T-cell (primary cell): ENCODE measurements around the gene CUEDC1. TPM values are rescaled to one million over a fixed set of nuclear protein-coding genes. Genes with fewer than 3 reads are reported as not detected.
A peak's percentile ranks its signal among the peaks of the same experiment; 100 is the strongest.

Experiments used
- ATAC-seq, 4 experiments: fragments of 200-7000 bp in 3 of 4; fragments of 150-1000 bp in 1 of 4; cut with Tn5 transposase; replicated peaks in 1 of 4; 1 replicate in 3 of 4; 2 replicates in 1 of 4; pipeline ENCODE4 v1.10.0; 2021; ENCODE audit warnings: moderate library complexity in 3 of 4, mild to moderate bottlenecking in 2 of 4, moderate number of reproducible peaks in 1 of 4
- CTCF ChIA-PET, 2 donors: fragments of 300-600 bp; sonication (Branson Sonifier 250); formaldehyde crosslinking; loops; one replicate each; lab custom pipeline; 2022; ENCODE audit warnings: antibody characterized with exemption in 2 of 2; lab: Charles Lee
- POLR2A ChIA-PET, 2 donors: fragments of 300-600 bp; sonication (Branson Sonifier 250); formaldehyde crosslinking; loops; one replicate each; lab custom pipeline; 2022; ENCODE audit warnings: antibody characterized with exemption in 2 of 2; lab: Charles Lee
- DNase-seq, 35 experiments: peaks; one replicate each; pipeline versions ENCODE4 v3.0.0 to v3.0.0-alpha.2; 2013 to 2023
- H3K27ac ChIP-seq: one replicate; pipeline ENCODE4 v1.5.1; 2013; ENCODE audit warnings: low read length
- H3K27me3 ChIP-seq, 2 experiments: replicated peaks in 1 of 2; 1 replicate in 1 of 2; 2 replicates in 1 of 2; pipeline versions ENCODE4 v1.6.1 to v1.7.0; 2013; ENCODE audit warnings: low read length in 1 of 2, mixed read lengths in 1 of 2; ENCODE audit not compliant: control insufficient read depth in 2 of 2, insufficient read depth in 2 of 2; ENCODE audit errors: extremely low read depth in 1 of 2
- H3K36me3 ChIP-seq, 2 donors: 1 replicate in 1 of 2; 2 replicates in 1 of 2; pipeline versions ENCODE4 v1.6.1 to v1.7.0; 2013; ENCODE audit warnings: low read length in 1 of 2; ENCODE audit not compliant: control insufficient read depth in 2 of 2, insufficient read depth in 1 of 2; ENCODE audit errors: extremely low read depth in 1 of 2
- H3K4me1 ChIP-seq, 2 experiments: 1 replicate in 1 of 2; 2 replicates in 1 of 2; pipeline versions ENCODE4 v1.6.1 to v1.7.0; 2013; ENCODE audit warnings: low read length in 2 of 2, mixed read lengths in 1 of 2; ENCODE audit not compliant: insufficient read depth in 2 of 2, control insufficient read depth in 1 of 2; ENCODE audit errors: extremely low read depth in 1 of 2
- H3K4me3 ChIP-seq, 2 donors: 1 replicate in 1 of 2; 2 replicates in 1 of 2; pipeline versions ENCODE4 v1.5.1 to v1.7.0; 2013; ENCODE audit warnings: mild to moderate bottlenecking in 2 of 2, low read length in 1 of 2, moderate library complexity in 1 of 2; ENCODE audit not compliant: control insufficient read depth in 1 of 2; ENCODE audit errors: extremely low read depth in 1 of 2
- H3K9me3 ChIP-seq: 2 replicates; pipeline ENCODE4 v1.7.0; 2013
- H3K27ac Mint-ChIP-seq, 2 donors: one replicate each; pipeline ENCODE4 v1.8.0; 2020 to 2021; ENCODE audit warnings: mild to moderate bottlenecking in 2 of 2, mixed read lengths in 2 of 2
- H3K27me3 Mint-ChIP-seq, 2 donors: one replicate each; pipeline ENCODE4 v1.8.0; 2021 to 2022; ENCODE audit warnings: mixed read lengths in 2 of 2
- H3K36me3 Mint-ChIP-seq: one replicate; pipeline ENCODE4 v1.8.0; 2021; ENCODE audit warnings: mixed read lengths
- H3K4me1 Mint-ChIP-seq, 3 donors: one replicate each; pipeline ENCODE4 v1.8.0; 2020 to 2022; ENCODE audit warnings: mixed read lengths in 3 of 3, mild to moderate bottlenecking in 1 of 3
- H3K4me3 Mint-ChIP-seq, 3 donors: one replicate each; pipeline ENCODE4 v1.8.0; 2020 to 2022; ENCODE audit warnings: mild to moderate bottlenecking in 3 of 3, mixed read lengths in 3 of 3, moderate library complexity in 3 of 3
- H3K9me3 Mint-ChIP-seq, 3 donors: one replicate each; pipeline ENCODE4 v1.8.0; 2020 to 2022; ENCODE audit warnings: mixed read lengths in 3 of 3
- WGBS: methylation state at CpG from one replicate; pipeline ENCODE4 v1.1.5; 2013; ENCODE audit warnings: missing lambda C conversion rate; ENCODE audit not compliant: insufficient coverage; 5-methylcytosine and 5-hydroxymethylcytosine counted together
- total RNA-seq, 35 experiments: library from RNA in 6 of 35; stranded (reverse) in 6 of 35; fragments of 120-200 nt in 1 of 35; gene quantifications; one replicate each; pipeline versions ENCODE4 v1.2.1 to v1.2.4 and lab custom pipeline; 2013 to 2026

The CUEDC1 gene
- total RNA-seq, 5 donors from 2014 or later (not counting 1 experiment from before 2014, with no cell fraction given): 0.33 to 1.4 (median 0.74) TPM; not detected in 1

DNA sequence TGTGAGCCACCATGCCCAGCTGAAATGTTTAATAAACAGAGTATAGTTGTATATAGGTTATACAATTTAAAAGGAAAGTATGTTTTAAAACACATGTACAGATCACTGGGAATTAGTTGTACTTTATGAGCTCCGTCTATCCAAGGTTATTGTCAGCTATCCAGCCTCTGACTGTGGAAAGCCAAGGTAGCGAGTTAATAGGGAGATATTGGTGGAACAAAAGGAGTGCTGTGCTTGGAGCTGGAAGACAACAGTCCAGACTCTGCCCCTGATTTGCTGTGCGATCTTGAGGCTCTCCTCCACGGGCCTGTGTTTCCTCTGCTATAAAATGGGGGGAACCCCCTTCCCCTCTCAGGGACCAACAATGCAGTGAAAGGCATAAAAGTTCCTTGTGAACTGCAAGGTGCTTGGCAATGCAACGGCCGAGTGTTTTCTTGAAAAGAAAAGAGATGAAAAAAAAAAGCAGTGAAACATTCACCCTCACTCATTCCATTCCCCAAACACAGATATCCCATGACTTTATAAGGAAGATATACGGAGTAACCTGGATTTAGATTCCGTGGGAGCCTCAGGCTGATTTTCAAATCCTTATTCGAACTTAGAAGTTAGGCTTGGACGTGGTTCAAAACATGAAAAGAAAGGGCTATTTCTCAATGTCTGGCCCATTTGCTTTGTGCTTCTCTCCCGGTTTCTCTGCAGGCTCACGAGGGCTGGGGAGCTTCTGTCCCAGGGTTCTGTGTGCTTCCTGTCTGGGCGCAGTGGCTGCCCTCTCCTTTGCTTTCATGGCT is 34.1 kb downstream of the CUEDC1 start:
- DNase-seq (no peak), ATAC-seq (no peak)
- CTCF ChIA-PET: no interaction called here
- POLR2A ChIA-PET: no interaction called here
- no peak overlapping the region for H3K27ac ChIP-seq
- Mint-ChIP-seq H3K27me3 (peaks cover 3 to 11% of the 10 kb centered on the region in 2 donors), H3K27ac (peak overlapping the region in 1 of 2 donors; percentile 31), H3K4me1 (peaks cover 0 to 5% (median 0%) of the 10 kb centered on the region in 3 donors), H3K36me3 (no peaks in the 10 kb centered on the region), H3K4me3 (no peak overlapping the region), H3K9me3 (no peaks in the 10 kb centered on the region)
- 71% methylated on average over 9 of the region's 13 CpGs for WGBS
- H3K36me3 ChIP-seq: no peaks in the 10 kb centered on the region
- peaks cover 0 to 22% of the 10 kb centered on the region in 2 experiments for H3K27me3 ChIP-seq
- H3K4me1 ChIP-seq: peaks cover 0 to 7% of the 10 kb centered on the region in 2 experiments
- no peak overlapping the region for H3K4me3 ChIP-seq
- no peaks in the 10 kb centered on the region for H3K9me3 ChIP-seq

DNA sequence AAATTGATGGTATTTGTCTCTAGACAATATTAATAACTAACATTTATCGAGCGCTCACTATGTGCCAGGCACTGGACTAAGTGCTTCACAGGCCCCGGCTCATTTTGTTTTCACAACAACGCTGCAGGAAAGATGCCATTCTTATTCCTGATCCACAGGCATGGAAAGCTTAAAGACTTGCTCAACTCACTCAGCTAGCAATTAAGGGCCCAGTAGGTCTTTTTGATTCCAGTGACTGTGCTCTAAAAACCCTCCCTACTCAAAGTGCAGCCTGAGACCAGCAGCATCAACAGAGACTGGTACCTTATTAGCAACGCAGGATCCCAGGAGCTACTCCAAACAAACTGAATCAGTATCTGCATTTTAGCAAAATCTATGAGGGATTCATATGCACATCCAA is 35.3 kb downstream of the CUEDC1 start:
- Histone ChIP-seq H3K4me3 (no peak overlapping the region), H3K27me3 (peaks cover 0 to 12% of the 10 kb centered on the region in 2 experiments), H3K9me3 (no peaks in the 10 kb centered on the region), H3K27ac (no peak overlapping the region), H3K36me3 (no peaks in the 10 kb centered on the region), H3K4me1 (peaks cover 0 to 7% of the 10 kb centered on the region in 2 experiments)
- no peak overlapping the region for H3K4me3 Mint-ChIP-seq
- CTCF ChIA-PET: no interaction called here
- peaks cover 0 to 5% (median 0%) of the 10 kb centered on the region in 3 donors for H3K4me1 Mint-ChIP-seq
- H3K36me3 Mint-ChIP-seq: no peaks in the 10 kb centered on the region
- no peaks in the 10 kb centered on the region for H3K9me3 Mint-ChIP-seq
- DNase-seq: no peak
- peaks cover 3 to 4% of the 10 kb centered on the region in 2 donors for H3K27me3 Mint-ChIP-seq
- no peak overlapping the region for H3K27ac Mint-ChIP-seq
- 93% methylated on average over 3 of the region's 5 CpGs for WGBS
- ATAC-seq: no peak
- POLR2A ChIA-PET: no interaction called here

DNA sequence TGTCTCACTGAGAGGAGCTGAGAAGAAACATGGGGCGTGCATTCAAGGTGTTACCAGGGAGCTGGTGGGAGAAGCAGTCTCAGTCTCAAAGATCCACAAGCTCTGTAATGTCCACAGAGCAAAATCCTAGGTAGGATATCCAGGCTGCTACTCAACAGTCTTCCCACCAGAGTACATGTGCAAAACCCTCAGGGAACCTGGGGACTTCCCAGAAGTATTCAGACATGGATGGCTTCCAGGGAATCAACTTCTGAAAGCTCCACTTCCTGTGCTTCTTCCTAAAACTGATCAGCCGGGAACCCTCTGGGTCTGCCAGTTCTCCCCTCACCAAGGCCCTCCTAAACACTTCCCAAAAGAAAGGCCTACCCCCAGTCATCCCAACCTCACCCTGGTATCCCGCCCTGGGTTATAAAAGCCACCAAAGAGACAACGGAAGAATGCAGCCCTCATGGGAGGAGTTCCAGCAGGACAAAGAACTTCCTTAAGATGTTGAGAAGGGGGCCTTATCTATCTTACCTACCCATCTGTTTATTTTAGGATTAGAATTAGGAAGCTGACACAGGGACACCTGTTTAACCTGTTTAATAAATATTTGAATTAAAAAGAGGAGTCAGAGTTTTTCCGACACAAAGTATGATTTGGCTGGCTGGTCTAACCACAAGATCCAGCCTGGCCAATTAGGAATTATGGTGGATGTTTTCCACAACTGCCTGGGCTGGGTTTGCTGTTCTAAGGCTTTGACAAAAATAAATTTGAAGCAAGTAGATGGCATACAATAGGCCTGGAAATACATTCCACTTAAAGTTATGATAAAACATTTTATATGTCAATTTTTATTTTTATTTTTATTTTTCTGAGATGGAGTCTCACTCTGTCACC is 37.0 kb downstream of the CUEDC1 start:
- H3K27me3 Mint-ChIP-seq: peaks cover 0 to 4% of the 10 kb centered on the region in 2 donors
- DNase-seq (no peak), ATAC-seq (no peak)
- ChIA-PET CTCF (interaction anchor here in 1 of 2 donors (0.6 kb wide), 1 partner anchor 68 kb away, joined by 3 read pairs; no protein-coding TSS in a partner anchor), POLR2A (no interaction called here)
- H3K36me3 ChIP-seq: no peaks in the 10 kb centered on the region
- H3K27ac Mint-ChIP-seq: no peak overlapping the region
- H3K9me3 Mint-ChIP-seq: no peaks in the 10 kb centered on the region
- peaks cover 0 to 14% of the 10 kb centered on the region in 2 experiments for H3K27me3 ChIP-seq
- H3K36me3 Mint-ChIP-seq: no peaks in the 10 kb centered on the region
- H3K27ac ChIP-seq: no peak overlapping the region
- peaks cover 0 to 3% (median 0%) of the 10 kb centered on the region in 3 donors for H3K4me1 Mint-ChIP-seq
- H3K4me3 ChIP-seq: no peak overlapping the region
- H3K4me3 Mint-ChIP-seq: no peak overlapping the region
- H3K9me3 ChIP-seq: no peaks in the 10 kb centered on the region
- H3K4me1 ChIP-seq: peaks cover 0 to 4% of the 10 kb centered on the region in 2 experiments
- WGBS: 90% methylated on average over 2 of the region's 5 CpGs

DNA sequence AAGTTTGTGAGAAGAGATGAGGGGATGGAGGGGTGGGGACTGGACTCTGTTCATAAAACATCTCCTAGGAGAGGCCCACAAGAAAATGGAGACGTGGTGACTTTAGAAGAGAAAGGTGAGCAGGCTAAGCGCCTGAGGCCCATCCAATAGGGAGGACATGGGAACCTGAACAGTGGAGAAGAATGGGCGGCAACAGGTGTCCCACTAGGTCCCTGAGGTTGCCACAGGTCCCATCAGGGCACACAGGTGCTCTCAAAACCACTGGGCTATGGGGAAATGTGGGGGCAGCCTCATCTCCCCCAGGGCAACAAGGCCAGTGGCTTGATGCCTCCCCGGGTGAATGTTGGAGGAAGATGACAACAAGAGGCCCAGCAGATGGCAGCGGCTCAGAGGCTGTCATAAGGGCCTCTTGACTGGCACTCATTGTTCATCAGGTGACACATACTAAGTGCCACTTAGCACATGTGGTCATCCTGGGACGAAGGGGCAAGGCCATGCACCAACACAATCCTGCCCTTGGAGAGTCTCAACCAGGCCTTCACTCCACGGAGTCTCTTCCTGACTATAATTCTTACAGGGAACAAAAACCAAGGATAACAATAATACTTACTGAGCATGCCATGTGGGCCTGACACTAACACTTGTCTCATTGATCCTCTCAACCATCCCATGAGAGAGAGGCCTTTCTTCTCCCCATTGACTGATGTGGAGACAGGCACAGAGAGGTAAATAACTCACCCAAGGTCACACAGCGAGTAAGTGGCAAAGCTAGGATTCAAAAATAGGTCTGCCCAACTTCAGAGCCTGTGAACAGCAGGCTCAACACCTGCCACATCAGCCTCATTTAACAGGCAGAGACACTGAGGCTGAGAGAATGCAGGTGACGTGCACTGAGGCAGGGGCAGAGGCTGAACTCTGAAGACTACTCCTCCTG is 38.0 kb downstream of the CUEDC1 start:
- POLR2A ChIA-PET: no interaction called here
- DNase-seq (peak in 21 of 35 experiments; percentile 7 to 55 (median 24)), ATAC-seq (peak; percentile 47 to 71 (median 67))
- H3K4me1 ChIP-seq: no peaks in the 10 kb centered on the region
- no peaks in the 10 kb centered on the region for H3K9me3 ChIP-seq
- Mint-ChIP-seq H3K27ac (no peak overlapping the region), H3K4me3 (no peak overlapping the region), H3K9me3 (no peaks in the 10 kb centered on the region), H3K27me3 (peaks cover 0 to 4% of the 10 kb centered on the region in 2 donors), H3K36me3 (no peaks in the 10 kb centered on the region), H3K4me1 (no peaks in the 10 kb centered on the region)
- no peak overlapping the region for H3K4me3 ChIP-seq
- peaks cover 0 to 14% of the 10 kb centered on the region in 2 experiments for H3K27me3 ChIP-seq
- CTCF ChIA-PET: no interaction called here
- H3K36me3 ChIP-seq: no peaks in the 10 kb centered on the region
- 69% methylated on average over 8 of the region's 9 CpGs for WGBS
- no peak overlapping the region for H3K27ac ChIP-seq

DNA sequence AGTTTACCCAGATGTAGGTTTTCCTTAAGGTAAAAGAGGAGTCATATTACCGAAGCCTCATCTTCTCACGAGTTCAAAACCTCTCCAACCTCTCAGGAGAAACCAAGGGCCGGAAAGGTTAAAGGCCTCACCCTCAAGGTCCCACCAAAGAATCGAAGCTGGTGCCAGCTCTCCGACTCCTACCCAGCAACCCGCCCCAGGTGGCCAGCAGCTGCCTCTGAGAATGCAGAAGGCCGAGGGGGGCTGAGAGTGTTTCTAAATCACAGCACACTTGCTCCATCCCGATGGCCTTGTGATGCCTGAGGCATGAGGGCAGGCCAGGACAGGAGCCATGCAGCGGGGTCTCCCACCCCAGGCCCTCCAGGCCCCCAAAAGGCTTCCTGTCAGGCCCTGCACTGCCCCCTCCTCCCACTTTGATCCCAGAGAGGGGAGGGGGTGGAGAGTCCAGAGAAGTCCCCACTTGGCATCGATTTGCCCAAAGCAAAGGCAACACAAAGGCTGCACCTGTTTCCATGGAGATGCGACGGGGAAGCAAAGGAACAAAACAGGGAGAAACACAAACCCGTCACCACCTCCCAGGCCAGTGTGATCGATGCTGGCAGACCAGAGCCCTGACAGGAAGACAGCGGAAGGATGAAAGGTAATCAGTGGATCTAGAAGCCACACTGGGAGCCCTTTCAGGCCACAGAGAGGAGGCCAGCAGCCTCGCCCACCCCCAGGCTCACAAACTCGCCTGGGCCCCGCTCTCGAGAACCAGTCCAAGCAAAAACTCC is 39.0 kb downstream of the CUEDC1 start:
- no peak for ATAC-seq
- no peaks in the 10 kb centered on the region for H3K36me3 Mint-ChIP-seq
- H3K4me3 ChIP-seq: no peak overlapping the region
- no peaks in the 10 kb centered on the region for H3K4me1 ChIP-seq
- no peaks in the 10 kb centered on the region for H3K4me1 Mint-ChIP-seq
- no peaks in the 10 kb centered on the region for H3K9me3 Mint-ChIP-seq
- ChIA-PET CTCF (interaction anchor here (1.0 to 1.5 kb wide), 2 partner anchors 80 to 83 kb away, joined by 3 to 4 read pairs; no protein-coding TSS in a partner anchor), POLR2A (no interaction called here)
- WGBS: 91% methylated on average over 12 of the region's 19 CpGs
- H3K27ac Mint-ChIP-seq: no peak overlapping the region
- no peaks in the 10 kb centered on the region for H3K9me3 ChIP-seq
- DNase-seq: no peak
- H3K27me3 ChIP-seq: peaks cover 0 to 11% of the 10 kb centered on the region in 2 experiments
- peaks cover 0 to 4% of the 10 kb centered on the region in 2 donors for H3K27me3 Mint-ChIP-seq
- H3K36me3 ChIP-seq: no peaks in the 10 kb centered on the region
- no peak overlapping the region for H3K4me3 Mint-ChIP-seq
- H3K27ac ChIP-seq: no peak overlapping the region
